ENCODE data around the gene SLC7A5.

DNA sequence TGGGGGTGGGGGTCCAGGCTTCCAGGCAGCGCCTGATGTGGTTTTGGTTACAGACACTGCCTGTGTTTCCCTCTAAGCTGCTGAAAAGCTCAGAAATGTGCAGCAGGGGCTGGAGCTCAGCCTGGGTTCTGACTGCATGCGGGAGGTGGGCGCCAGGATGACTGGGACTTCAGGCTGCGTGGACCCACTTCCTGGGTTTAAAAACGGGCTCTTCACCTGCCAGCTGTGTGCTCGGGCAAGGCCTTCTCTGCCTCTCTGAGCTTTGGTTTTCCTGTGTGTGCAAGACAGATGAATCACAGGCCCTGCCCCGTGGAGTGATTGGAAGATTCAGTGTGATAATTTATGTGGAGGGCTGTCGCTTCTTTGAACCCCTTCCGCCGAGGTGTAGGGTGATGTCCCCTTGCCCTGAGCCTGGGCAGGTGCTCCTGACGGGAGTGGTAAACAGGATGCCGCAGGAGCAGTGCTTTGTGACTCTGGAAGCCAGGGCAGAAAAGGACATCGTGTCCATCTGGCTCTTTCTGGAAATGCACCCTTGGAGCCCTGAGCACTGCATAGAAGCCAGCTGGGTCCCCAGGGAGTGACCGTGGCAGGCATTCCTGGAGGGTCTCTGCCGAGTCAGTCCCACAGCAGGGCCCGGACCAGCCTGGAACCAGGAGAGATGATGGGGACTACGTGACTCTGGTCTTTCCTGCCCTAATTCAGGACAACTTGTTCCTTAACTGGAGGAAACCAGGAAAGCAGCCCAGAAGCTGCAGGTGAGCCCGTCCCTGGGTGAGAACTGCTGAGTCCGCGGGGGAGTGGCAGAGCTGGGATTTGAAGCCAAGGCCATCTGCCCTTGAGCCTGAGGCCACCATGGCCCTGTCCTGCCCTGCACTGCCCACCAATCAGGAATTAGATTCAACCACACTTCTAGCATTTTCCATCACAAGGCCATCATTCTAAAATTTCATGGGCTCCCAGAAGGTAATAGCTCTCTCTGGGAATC is 28.5 kb upstream of the SLC7A5 start:
- TF ChIP-seq CTCF (conservative IDR thresholded peaks at IDR 0.05; ENCODE audit: low read length) (no peak), EZH2phosphoT487 (IDR thresholded peaks at IDR 0.05; ENCODE audit: borderline replicate concordance, low read depth, low read length) (no peak)
